Lower leg skin (tissue), 3 donors: Measurements from ENCODE around the gene WNT6.

Source experiments
- CTCF ChIP-seq, 3 donors: fragments of 450-650 bp; IDR thresholded peaks; one replicate each; pipeline ENCODE4 v1.5.1; 2016; ENCODE audit warnings: antibody characterized with exemption in 3 of 3, mild to moderate bottlenecking in 3 of 3, moderate library complexity in 2 of 3
- POLR2A ChIP-seq, 2 donors: fragments of 450-650 bp; IDR thresholded peaks; one replicate each; pipeline ENCODE4 v1.6.1; 2016 to 2017; ENCODE audit warnings: antibody characterized with exemption in 2 of 2, mild to moderate bottlenecking in 1 of 2, moderate library complexity in 1 of 2

GRCh38 chr2:218892693-218893348 lies 33.2 kb downstream of the WNT6 start:
- TF ChIP-seq POLR2A (IDR thresholded peaks at IDR 0.05): no peak
- TF ChIP-seq CTCF (IDR thresholded peaks at IDR 0.05): no peak
